Measurements from ENCODE around the gene TMEM121. TPM values are rescaled to one million over a fixed set of nuclear protein-coding genes. Genes with fewer than 3 reads are reported as not detected.

Gene TMEM121
- total RNA-seq, 1 donor from 2014 or later = 9.3 TPM

- Histone ChIP-seq H3K4me1 (peaks cover 90% of the 10 kb centered on the region), H3K27me3 (peaks cover 4% of the 10 kb centered on the region), H3K36me3 (no peaks in the 10 kb centered on the region), H3K9me3 (no peaks in the 10 kb centered on the region), H3K27ac (peak overlapping the region; percentile 97), H3K4me3 (no peak overlapping the region)
- TF ChIP-seq CTCF (IDR thresholded peaks at IDR 0.05) (no peak), POLR2A (IDR thresholded peaks at IDR 0.05) (no peak), POLR2AphosphoS5 (IDR thresholded peaks at IDR 0.05; ENCODE audit: insufficient read depth in 1 of 2, low read depth in 1 of 2) (no peak)
- DNase-seq (ENCODE audit: extremely low spot score in 2 of 2) = no peak
- intact Hi-C loops (cut with DNase I) = loop anchor here (5.0 kb wide), 1 partner anchor 392 kb away; no protein-coding TSS in a partner anchor
Observed at GRCh38 chr14:105479431-105480158, 46.8 kb upstream of the TMEM121 start.

GRCh38 chr14:105480199-105480746, 46.1 kb upstream of the TMEM121 start:
- no peaks in the 10 kb centered on the region for H3K36me3 ChIP-seq
- no peak overlapping the region for H3K4me3 ChIP-seq
- TF ChIP-seq CTCF (IDR thresholded peaks at IDR 0.05) (no peak), POLR2A (IDR thresholded peaks at IDR 0.05) (no peak), POLR2AphosphoS5 (IDR thresholded peaks at IDR 0.05; ENCODE audit: insufficient read depth in 1 of 2, low read depth in 1 of 2) (no peak)
- no peaks in the 10 kb centered on the region for H3K9me3 ChIP-seq
- peak overlapping the region; percentile 97 for H3K27ac ChIP-seq
- no peaks in the 10 kb centered on the region for H3K27me3 ChIP-seq
- intact Hi-C loops (cut with DNase I) = loop anchor here (5.0 kb wide), 1 partner anchor 393 kb away; no protein-coding TSS in a partner anchor
- peaks cover 92% of the 10 kb centered on the region for H3K4me1 ChIP-seq
- no peak for DNase-seq (ENCODE audit: extremely low spot score in 2 of 2)

- intact Hi-C loops (cut with DNase I) = loop anchor here (5.0 kb wide), 1 partner anchor 394 kb away; no protein-coding TSS in a partner anchor
- peak overlapping the region; percentile 38 to 45 for H3K4me3 ChIP-seq
- DNase-seq (ENCODE audit: extremely low spot score in 2 of 2) = no peak
- peak overlapping the region; percentile 97 for H3K27ac ChIP-seq
- no peaks in the 10 kb centered on the region for H3K27me3 ChIP-seq
- H3K36me3 ChIP-seq = no peaks in the 10 kb centered on the region
- TF ChIP-seq POLR2AphosphoS5 (IDR thresholded peaks at IDR 0.05; ENCODE audit: insufficient read depth in 1 of 2, low read depth in 1 of 2) (peak; percentile 81 to 84), POLR2A (IDR thresholded peaks at IDR 0.05) (no peak), CTCF (IDR thresholded peaks at IDR 0.05) (peak; percentile 92 to 97 (median 94))
- H3K9me3 ChIP-seq = no peaks in the 10 kb centered on the region
- peaks cover 92% of the 10 kb centered on the region for H3K4me1 ChIP-seq
Observed at GRCh38 chr14:105480807-105481801, 45.3 kb upstream of the TMEM121 start.

- Histone ChIP-seq H3K27ac (peak overlapping the region; percentile 97), H3K9me3 (no peaks in the 10 kb centered on the region), H3K27me3 (no peaks in the 10 kb centered on the region), H3K4me1 (peaks cover 92% of the 10 kb centered on the region), H3K36me3 (no peaks in the 10 kb centered on the region), H3K4me3 (peak overlapping the region; percentile 38 to 45)
- peak in 2 of 3 experiments; percentile 5 to 12 for TF ChIP-seq CTCF (IDR thresholded peaks at IDR 0.05)
- peak in 1 of 2 donors; percentile 14 for TF ChIP-seq POLR2AphosphoS5 (IDR thresholded peaks at IDR 0.05; ENCODE audit: insufficient read depth in 1 of 2, low read depth in 1 of 2)
- no peak for TF ChIP-seq POLR2A (IDR thresholded peaks at IDR 0.05)
- no peak for DNase-seq (ENCODE audit: extremely low spot score in 2 of 2)
- intact Hi-C loops (cut with DNase I) = loop anchor here (5.0 kb wide), 1 partner anchor 395 kb away; no protein-coding TSS in a partner anchor
Observed at GRCh38 chr14:105481886-105482457, 44.4 kb upstream of the TMEM121 start.
